Peyer's patch (tissue), 4 donors: ENCODE measurements around the gene DYNLT5.

Source experiments
- CTCF ChIP-seq, 6 experiments: fragments of 450-650 bp in 4 of 6; fragments of 200-600 bp in 2 of 6; sonication (generic) in 1 of 6; IDR thresholded peaks; one replicate each; pipeline ENCODE4 v1.5.1; 2017 to 2019; ENCODE audit warnings: antibody characterized with exemption in 6 of 6, mild to moderate bottlenecking in 3 of 6, moderate library complexity in 1 of 6
- POLR2A ChIP-seq, 2 donors: fragments of 450-650 bp; IDR thresholded peaks; one replicate each; pipeline ENCODE4 v1.5.1; 2017; ENCODE audit warnings: antibody characterized with exemption in 2 of 2, mild to moderate bottlenecking in 2 of 2, moderate library complexity in 2 of 2

- TF ChIP-seq CTCF (IDR thresholded peaks at IDR 0.05) (no peak), POLR2A (IDR thresholded peaks at IDR 0.05) (no peak)
Measured at GRCh38 chr1:66723985-66724384, 28.3 kb upstream of the DYNLT5 start.
